Measurements from ENCODE around the gene DMD. TPM values are rescaled to one million over a fixed set of nuclear protein-coding genes. Genes with fewer than 3 reads are reported as not detected.
A peak's percentile ranks its signal among the peaks of the same experiment; 100 is the strongest.

DMD gene
- polyA plus RNA-seq, 1 donor from 2014 or later, result 21.6 TPM

GRCh38 chrX:31572360-31572759, 1639.0 kb downstream of the DMD start:
- TF ChIP-seq MXI1 (conservative IDR thresholded peaks at IDR 0.05; ENCODE audit: poor library complexity, severe bottlenecking), result no peak
- no peak for TF ChIP-seq EZH2 (IDR thresholded peaks at IDR 0.05; ENCODE audit: borderline replicate concordance, insufficient read depth, low read length, poor library complexity, severe bottlenecking)
- no peak for TF ChIP-seq REST (IDR thresholded peaks at IDR 0.05; ENCODE audit: borderline replicate concordance)
- no peak for TF ChIP-seq SMC3 (conservative IDR thresholded peaks at IDR 0.05; ENCODE audit: poor library complexity)
- TF ChIP-seq POLR2AphosphoS5 (IDR thresholded peaks at IDR 0.05), result no peak
- TF ChIP-seq RAD21 (conservative IDR thresholded peaks at IDR 0.05), result no peak
- no peak for TF ChIP-seq CTCF (IDR thresholded peaks at IDR 0.05; ENCODE audit: poor library complexity, severe bottlenecking)
- no peak for TF ChIP-seq TAF1 (IDR thresholded peaks at IDR 0.05; ENCODE audit: low read depth)
- TF ChIP-seq EP300 (conservative IDR thresholded peaks at IDR 0.05; ENCODE audit: poor library complexity, severe bottlenecking), result no peak
- Histone ChIP-seq H4K20me1 (ENCODE audit: insufficient read depth) (no peaks in the 10 kb centered on the region), H3K9ac (ENCODE audit: low read length) (no peak overlapping the region), H3K27me3 (ENCODE audit: insufficient read depth, low read depth, low read length) (no peaks in the 10 kb centered on the region), H3K27ac (ENCODE audit: low read length) (no peak overlapping the region), H2AFZ (ENCODE audit: low read depth, low read length) (no peak overlapping the region), H3K79me2 (replicated peaks; ENCODE audit: insufficient read depth, low read length) (no peaks in the 10 kb centered on the region), H3K36me3 (ENCODE audit: insufficient read depth, low read length) (no peaks in the 10 kb centered on the region), H3K9me3 (ENCODE audit: low read length) (no peaks in the 10 kb centered on the region), H3K9me2 (ENCODE audit: insufficient read depth, low read length) (no peaks in the 10 kb centered on the region), H3K4me2 (ENCODE audit: low read length) (no peak overlapping the region), H3F3A (ENCODE audit: insufficient read depth, low read length, poor library complexity, severe bottlenecking) (no peaks in the 10 kb centered on the region), H3K4me3 (ENCODE audit: low read length) (no peak overlapping the region)

GRCh38 chrX:31570658-31571057, 1640.7 kb downstream of the DMD start:
- Histone ChIP-seq H3K36me3 (ENCODE audit: insufficient read depth, low read length) (no peaks in the 10 kb centered on the region), H2AFZ (ENCODE audit: low read depth, low read length) (no peak overlapping the region), H3K27me3 (ENCODE audit: insufficient read depth, low read depth, low read length) (no peaks in the 10 kb centered on the region), H3K4me2 (ENCODE audit: low read length) (no peak overlapping the region), H3K9ac (ENCODE audit: low read length) (no peak overlapping the region), H3K9me3 (ENCODE audit: low read length) (no peaks in the 10 kb centered on the region), H3K9me2 (ENCODE audit: insufficient read depth, low read length) (no peaks in the 10 kb centered on the region), H3K4me3 (ENCODE audit: low read length) (no peak overlapping the region), H3K79me2 (replicated peaks; ENCODE audit: insufficient read depth, low read length) (no peaks in the 10 kb centered on the region), H3K27ac (ENCODE audit: low read length) (no peak overlapping the region), H3F3A (ENCODE audit: insufficient read depth, low read length, poor library complexity, severe bottlenecking) (no peaks in the 10 kb centered on the region), H4K20me1 (ENCODE audit: insufficient read depth) (no peaks in the 10 kb centered on the region)
- TF ChIP-seq POLR2AphosphoS5 (IDR thresholded peaks at IDR 0.05) (peak; percentile 63), REST (IDR thresholded peaks at IDR 0.05; ENCODE audit: borderline replicate concordance) (peak; percentile 89), TAF1 (IDR thresholded peaks at IDR 0.05; ENCODE audit: low read depth) (no peak), CTCF (IDR thresholded peaks at IDR 0.05; ENCODE audit: poor library complexity, severe bottlenecking) (no peak), MXI1 (conservative IDR thresholded peaks at IDR 0.05; ENCODE audit: poor library complexity, severe bottlenecking) (no peak), EZH2 (IDR thresholded peaks at IDR 0.05; ENCODE audit: borderline replicate concordance, insufficient read depth, low read length, poor library complexity, severe bottlenecking) (no peak), EP300 (conservative IDR thresholded peaks at IDR 0.05; ENCODE audit: poor library complexity, severe bottlenecking) (peak; percentile 75), SMC3 (conservative IDR thresholded peaks at IDR 0.05; ENCODE audit: poor library complexity) (no peak), RAD21 (conservative IDR thresholded peaks at IDR 0.05) (no peak)
